ENCODE measurements around the gene ASIC4. TPM values are rescaled to one million over a fixed set of nuclear protein-coding genes. Genes with fewer than 3 reads are reported as not detected.

Gene ASIC4
- total RNA-seq, 1 experiment from 2014 or later = 0.45 TPM

DNA sequence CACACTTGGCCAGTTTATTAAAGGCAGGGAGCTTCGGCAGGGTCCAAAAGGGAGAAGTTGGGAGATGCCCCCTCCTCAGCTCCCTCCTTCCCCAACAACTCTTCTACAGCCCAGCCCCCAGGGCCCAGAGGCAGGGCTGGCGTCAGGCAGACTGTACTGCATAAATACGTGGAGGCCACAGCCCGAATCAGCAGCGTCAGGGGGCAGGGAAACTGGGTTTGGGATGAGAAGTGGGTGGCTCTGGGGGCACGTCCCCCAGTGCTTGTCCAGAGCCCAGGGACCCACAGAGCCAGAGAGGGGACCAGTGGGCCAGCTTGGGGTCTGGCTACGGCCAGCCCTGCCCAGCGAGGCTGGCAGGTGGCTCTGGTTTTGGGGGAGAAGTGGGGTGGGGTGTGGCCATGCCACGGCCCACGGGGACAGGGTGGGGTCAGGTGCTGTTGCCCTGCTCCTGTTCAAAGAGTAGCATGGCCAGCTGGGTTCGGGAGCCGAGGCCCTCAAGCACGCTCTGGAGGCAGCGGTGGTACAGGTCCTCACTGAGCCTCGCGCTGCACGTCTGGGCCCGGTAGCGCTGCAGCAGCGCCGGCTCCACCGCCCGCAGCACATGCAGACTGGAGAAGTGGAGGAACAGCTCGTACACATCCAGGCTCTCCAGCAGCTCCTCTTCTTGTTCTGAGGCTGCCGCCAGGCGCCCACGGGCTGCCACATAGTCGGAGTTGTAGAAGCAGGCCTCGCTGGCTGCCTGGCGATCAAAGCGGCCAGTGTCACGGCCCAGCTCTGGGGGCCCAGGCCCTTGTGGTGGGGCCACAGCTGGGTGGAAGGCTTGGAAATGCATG lies 24.9 kb downstream of the ASIC4 start:
- ChIA-PET POLR2A (ENCODE audit: low non-redundant PET) (no interaction called here), CTCF (interaction anchor here (0.6 kb wide), 1 partner anchor 182 kb away, joined by 6 read pairs; no protein-coding TSS in a partner anchor)
- H3K4me3 ChIP-seq (ENCODE audit: low read depth, low read length, poor library complexity, severe bottlenecking) = no peak overlapping the region
- TF ChIP-seq EZH2 (IDR thresholded peaks at IDR 0.05; ENCODE audit: borderline replicate concordance, low read depth, low read length, poor library complexity, severe bottlenecking) = no peak
- TF ChIP-seq, protein P1, sequence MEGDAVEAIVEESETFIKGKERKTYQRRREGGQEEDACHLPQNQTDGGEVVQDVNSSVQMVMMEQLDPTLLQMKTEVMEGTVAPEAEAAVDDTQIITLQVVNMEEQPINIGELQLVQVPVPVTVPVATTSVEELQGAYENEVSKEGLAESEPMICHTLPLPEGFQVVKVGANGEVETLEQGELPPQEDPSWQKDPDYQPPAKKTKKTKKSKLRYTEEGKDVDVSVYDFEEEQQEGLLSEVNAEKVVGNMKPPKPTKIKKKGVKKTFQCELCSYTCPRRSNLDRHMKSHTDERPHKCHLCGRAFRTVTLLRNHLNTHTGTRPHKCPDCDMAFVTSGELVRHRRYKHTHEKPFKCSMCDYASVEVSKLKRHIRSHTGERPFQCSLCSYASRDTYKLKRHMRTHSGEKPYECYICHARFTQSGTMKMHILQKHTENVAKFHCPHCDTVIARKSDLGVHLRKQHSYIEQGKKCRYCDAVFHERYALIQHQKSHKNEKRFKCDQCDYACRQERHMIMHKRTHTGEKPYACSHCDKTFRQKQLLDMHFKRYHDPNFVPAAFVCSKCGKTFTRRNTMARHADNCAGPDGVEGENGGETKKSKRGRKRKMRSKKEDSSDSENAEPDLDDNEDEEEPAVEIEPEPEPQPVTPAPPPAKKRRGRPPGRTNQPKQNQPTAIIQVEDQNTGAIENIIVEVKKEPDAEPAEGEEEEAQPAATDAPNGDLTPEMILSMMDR (conservative IDR thresholded peaks at IDR 0.05; ENCODE audit: low read depth, low read length) = no peak
- peaks cover 3% of the 10 kb centered on the region for H3K36me3 ChIP-seq (ENCODE audit: insufficient read depth, low read length, poor library complexity, severe bottlenecking)
- no peaks in the 10 kb centered on the region for H3K9me3 ChIP-seq (ENCODE audit: low read depth, low read length, poor library complexity, severe bottlenecking)
- DNase-seq (ENCODE audit: low spot score) = no peak
- intact Hi-C loops (cut with micrococcal nuclease; ENCODE audit: unreplicated experiment) = no loop called here
- no peaks in the 10 kb centered on the region for H3K27me3 ChIP-seq (replicated peaks; ENCODE audit: insufficient read depth, low read depth, low read length, poor library complexity)
- BruUV-seq (replicated peaks) = no TSS peak
- H3K4me1 ChIP-seq (ENCODE audit: insufficient read depth, low read length, poor library complexity, severe bottlenecking) = peaks cover 12% of the 10 kb centered on the region
- H3K27ac ChIP-seq (ENCODE audit: low read depth, low read length, poor library complexity, severe bottlenecking) = no peak overlapping the region

DNA sequence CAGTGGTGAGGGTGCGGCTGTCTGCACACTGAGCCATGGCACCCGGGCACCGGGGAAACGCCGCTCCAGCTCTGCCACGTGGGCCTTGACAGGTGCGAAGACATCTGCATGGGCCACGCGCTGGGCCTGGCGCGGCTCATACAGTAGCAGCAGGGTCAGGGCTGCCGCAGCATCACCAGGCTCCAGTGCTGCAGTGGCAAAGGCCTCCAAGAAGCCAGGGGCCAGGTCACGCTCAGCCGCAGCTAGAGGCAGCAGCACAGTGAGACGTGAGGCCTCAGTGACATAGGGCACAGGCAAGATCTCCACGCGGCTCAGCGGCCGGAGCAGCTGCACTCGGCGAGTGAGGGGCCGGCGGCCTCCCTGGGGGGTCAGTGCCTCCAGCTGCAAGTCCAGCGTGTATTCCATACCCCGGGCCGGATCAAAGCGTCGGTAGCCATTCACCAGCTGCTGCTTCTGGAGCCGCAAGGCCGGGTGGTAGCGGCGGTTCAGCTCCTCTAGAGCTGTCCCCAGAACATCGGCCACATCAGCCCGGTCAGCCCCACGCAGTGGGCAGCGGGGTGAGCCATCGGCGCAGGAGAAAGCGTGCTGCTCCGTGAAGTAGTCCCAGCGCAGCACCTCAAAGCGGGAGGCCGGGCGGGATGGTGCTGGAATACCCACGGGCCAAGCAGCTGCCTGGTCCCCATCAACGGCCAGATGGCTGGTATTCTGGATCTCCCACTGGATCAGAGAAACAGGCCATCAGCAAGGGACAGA lies 25.8 kb downstream of the ASIC4 start:
- Histone ChIP-seq H3K9me3 (ENCODE audit: low read depth, low read length, poor library complexity, severe bottlenecking) (no peaks in the 10 kb centered on the region), H3K27me3 (replicated peaks; ENCODE audit: insufficient read depth, low read depth, low read length, poor library complexity) (no peaks in the 10 kb centered on the region), H3K4me1 (ENCODE audit: insufficient read depth, low read length, poor library complexity, severe bottlenecking) (peaks cover 17% of the 10 kb centered on the region), H3K4me3 (ENCODE audit: low read depth, low read length, poor library complexity, severe bottlenecking) (no peak overlapping the region), H3K27ac (ENCODE audit: low read depth, low read length, poor library complexity, severe bottlenecking) (no peak overlapping the region), H3K36me3 (ENCODE audit: insufficient read depth, low read length, poor library complexity, severe bottlenecking) (peaks cover 3% of the 10 kb centered on the region)
- no peak for DNase-seq (ENCODE audit: low spot score)
- ChIA-PET POLR2A (ENCODE audit: low non-redundant PET) (no interaction called here), CTCF (interaction anchor here (0.6 kb wide), 1 partner anchor 183 kb away, joined by 6 read pairs; no protein-coding TSS in a partner anchor)
- intact Hi-C loops (cut with micrococcal nuclease; ENCODE audit: unreplicated experiment) = no loop called here
- no peak for TF ChIP-seq EZH2 (IDR thresholded peaks at IDR 0.05; ENCODE audit: borderline replicate concordance, low read depth, low read length, poor library complexity, severe bottlenecking)
- TF ChIP-seq, protein P1 (conservative IDR thresholded peaks at IDR 0.05; ENCODE audit: low read depth, low read length) = no peak
- BruUV-seq (replicated peaks) = no TSS peak

DNA sequence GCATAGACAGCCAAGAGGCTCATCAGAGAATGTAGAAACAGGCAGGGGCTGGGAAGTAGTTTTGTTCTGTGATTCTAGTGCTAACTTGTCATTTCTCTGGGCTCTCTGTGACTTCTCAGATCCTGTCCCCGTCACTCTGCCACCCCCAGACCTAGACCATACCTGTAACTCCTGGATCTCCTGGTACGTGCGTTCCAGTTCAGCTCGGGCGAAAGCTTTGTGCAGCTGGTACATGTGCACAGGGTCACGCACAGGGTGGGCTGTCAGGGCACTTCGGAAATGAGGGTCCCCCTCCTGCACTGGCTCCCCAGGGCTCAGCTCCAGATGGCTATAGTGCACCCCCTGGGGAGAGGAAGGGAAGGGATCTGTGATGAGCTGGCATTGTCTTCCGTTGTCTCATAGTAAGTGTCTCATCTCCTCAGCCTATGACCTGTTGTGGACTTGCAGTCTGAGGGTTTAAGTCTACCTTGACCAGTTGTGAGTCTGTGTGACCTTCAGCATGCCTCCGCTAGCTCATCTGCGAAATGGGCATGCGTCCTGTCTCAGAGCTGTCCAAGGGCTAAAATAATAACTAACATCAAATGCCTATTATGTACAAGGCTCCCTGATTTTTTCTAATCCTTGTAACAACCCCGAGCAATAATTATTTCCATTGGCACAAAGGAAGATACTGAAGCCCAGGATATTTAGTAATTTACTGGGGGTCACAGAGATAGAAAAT lies 26.7 kb downstream of the ASIC4 start:
- no peak overlapping the region for H3K4me3 ChIP-seq (ENCODE audit: low read depth, low read length, poor library complexity, severe bottlenecking)
- H3K4me1 ChIP-seq (ENCODE audit: insufficient read depth, low read length, poor library complexity, severe bottlenecking) = peaks cover 17% of the 10 kb centered on the region
- H3K27ac ChIP-seq (ENCODE audit: low read depth, low read length, poor library complexity, severe bottlenecking) = no peak overlapping the region
- DNase-seq (ENCODE audit: low spot score) = no peak
- BruUV-seq (replicated peaks) = TSS peak; percentile 32
- no peaks in the 10 kb centered on the region for H3K9me3 ChIP-seq (ENCODE audit: low read depth, low read length, poor library complexity, severe bottlenecking)
- intact Hi-C loops (cut with micrococcal nuclease; ENCODE audit: unreplicated experiment) = loop anchor here (1.0 kb wide), 1 partner anchor 101 kb away; no protein-coding TSS in a partner anchor
- POLR2A ChIA-PET (ENCODE audit: low non-redundant PET) = no interaction called here
- CTCF ChIA-PET = interaction anchor here (0.7 to 1.0 kb wide), 5 partner anchors 31 to 148 kb away, joined by 3 to 11 read pairs (median 3); no protein-coding TSS in a partner anchor
- H3K36me3 ChIP-seq (ENCODE audit: insufficient read depth, low read length, poor library complexity, severe bottlenecking) = peaks cover 3% of the 10 kb centered on the region
- H3K27me3 ChIP-seq (replicated peaks; ENCODE audit: insufficient read depth, low read depth, low read length, poor library complexity) = no peaks in the 10 kb centered on the region
- no peak for TF ChIP-seq EZH2 (IDR thresholded peaks at IDR 0.05; ENCODE audit: borderline replicate concordance, low read depth, low read length, poor library complexity, severe bottlenecking)
- TF ChIP-seq, protein P1 (conservative IDR thresholded peaks at IDR 0.05; ENCODE audit: low read depth, low read length) = no peak

Measured in A673 (cell line).